K562 (cell line): ENCODE results near the gene FRRS1L. TPM values are rescaled to one million over a fixed set of nuclear protein-coding genes. Genes with fewer than 3 reads are reported as not detected.

Experiments
- FOXP1 ChIP-seq: sonication (generic); formaldehyde crosslinking; IDR thresholded peaks from 2 replicates; pipeline ENCODE4 v1.8.0; 2022; ENCODE audit warnings: mild to moderate bottlenecking, missing genetic modification reagents
- NR2C1 ChIP-seq, 2 experiments: fragments of 450-650 bp; IDR thresholded peaks; 2 replicates each; pipeline ENCODE4 v1.6.1; 2017; ENCODE audit warnings: mild to moderate bottlenecking in 2 of 2, antibody characterized with exemption in 1 of 2, inconsistent platforms in 1 of 2, missing compliant biosample characterization in 1 of 2, missing genetic modification characterization in 1 of 2
- PHF8 ChIP-seq: fragments of 200-600 bp; sonication (generic); IDR thresholded peaks from 2 replicates; pipeline ENCODE4 v1.6.1; 2012; ENCODE audit warnings: mixed run types, mild to moderate bottlenecking, inconsistent platforms, low read length, moderate library complexity, borderline replicate concordance
- PRPF4 ChIP-seq: fragments of 200-400 bp; formaldehyde crosslinking; IDR thresholded peaks from one replicate; pipeline ENCODE4 v1.6.1; 2017; ENCODE audit warnings: low read length, low read depth, mild to moderate bottlenecking; ENCODE audit not compliant: insufficient read depth, poor library complexity, severe bottlenecking
- TEAD1 ChIP-seq, 2 experiments: fragments of 450-650 bp in 1 of 2; sonication (generic) in 1 of 2; formaldehyde crosslinking; IDR thresholded peaks; 2 replicates each; pipeline versions ENCODE4 v1.4.0 to v1.8.0; 2020 to 2022; ENCODE audit warnings: mild to moderate bottlenecking in 2 of 2, missing genetic modification reagents in 1 of 2
- ZFP1 ChIP-seq: fragments of 450-650 bp; formaldehyde crosslinking; IDR thresholded peaks from 2 replicates; pipeline ENCODE4 v1.4.0; 2020; ENCODE audit warnings: mild to moderate bottlenecking, mixed read lengths
- ZNF165 ChIP-seq: fragments of 250-450 bp; sonication (Bioruptor Pico); IDR thresholded peaks from 2 replicates; pipeline ENCODE4 v1.4.0; 2020; ENCODE audit warnings: borderline replicate concordance
- ZNF561 ChIP-seq: fragments of 450-650 bp; formaldehyde crosslinking; conservative IDR thresholded peaks from 2 replicates; pipeline ENCODE4 v1.4.0; 2020; ENCODE audit warnings: mild to moderate bottlenecking, moderate library complexity
- ZNF79 ChIP-seq: fragments of 250-450 bp; sonication (Bioruptor Pico); IDR thresholded peaks from 2 replicates; pipeline ENCODE4 v1.4.0; 2020; ENCODE audit warnings: low read depth, mild to moderate bottlenecking, moderate library complexity
- ZZZ3 ChIP-seq: fragments of 450-650 bp; IDR thresholded peaks from 2 replicates; pipeline ENCODE4 v1.6.1; 2016; ENCODE audit warnings: antibody characterized with exemption, mild to moderate bottlenecking, moderate library complexity
- polyA plus RNA-seq, 8 experiments: library from polyadenylated mRNA; depleted of rRNA in 4 of 8; stranded (reverse) in 5 of 8; unstranded in 3 of 8; fragments of >200 nt; fragmentation: Nextera tagmentation in 2 of 8; fragmentation: Illumina TruSeq in 1 of 8; extraction: Ambion mirVana in 2 of 8; extraction: Trizol in 1 of 8; gene quantifications; 2 replicates each; pipeline versions ENCODE4 v1.2.1 to v1.2.3, GENCODE V29; 2011 to 2014; ENCODE audit warnings: inconsistent platforms in 1 of 8, missing spikeins in 1 of 8
- total RNA-seq, 7 experiments: library from RNA; depleted of rRNA in 6 of 7; stranded (reverse); fragments of >200 nt in 6 of 7; fragmentation: Illumina TruSeq in 2 of 7; extraction: Trizol in 2 of 7; gene quantifications; 2 replicates each; pipeline versions ENCODE4 v1.2.1 to v1.2.3, GENCODE V29; 2011 to 2021; ENCODE audit warnings: low replicate concordance in 1 of 7
- TF ChIP-seq, protein P1 (sequence below), 2 experiments: fragments of 450-650 bp in 1 of 2; IDR thresholded peaks; 2 replicates each; pipeline ENCODE4 v1.6.1; 2011 to 2017; ENCODE audit warnings: low read depth in 2 of 2, antibody characterized with exemption in 1 of 2, borderline replicate concordance in 1 of 2, low read length in 1 of 2, mild to moderate bottlenecking in 1 of 2, mixed read lengths in 1 of 2; ENCODE audit not compliant: control insufficient read depth in 1 of 2
- TF ChIP-seq, protein P2 (sequence below): IDR thresholded peaks from 2 replicates; pipeline ENCODE4 v1.6.1; 2011; ENCODE audit warnings: borderline replicate concordance, low read depth, mild to moderate bottlenecking, moderate library complexity, low read length; ENCODE audit not compliant: insufficient read depth, poor library complexity, severe bottlenecking
- TF ChIP-seq, protein P3 (sequence below): fragments of 450-650 bp; IDR thresholded peaks from 2 replicates; pipeline ENCODE4 v1.6.1; 2016; ENCODE audit warnings: antibody characterized with exemption
- TF ChIP-seq, protein P4 (sequence below): fragments of 250-450 bp; sonication (Bioruptor Pico); IDR thresholded peaks from 2 replicates; pipeline ENCODE4 v1.4.0; 2020; ENCODE audit warnings: mild to moderate bottlenecking, moderate library complexity, borderline replicate concordance

The FRRS1L gene
- total and polyA plus RNA-seq, 9 of the 15 experiments (the other 6 are each of a cell fraction or from before 2014, with no cell fraction given): under 0.01 to 0.04 (median 0.03) TPM; not detected in 5

DNA sequence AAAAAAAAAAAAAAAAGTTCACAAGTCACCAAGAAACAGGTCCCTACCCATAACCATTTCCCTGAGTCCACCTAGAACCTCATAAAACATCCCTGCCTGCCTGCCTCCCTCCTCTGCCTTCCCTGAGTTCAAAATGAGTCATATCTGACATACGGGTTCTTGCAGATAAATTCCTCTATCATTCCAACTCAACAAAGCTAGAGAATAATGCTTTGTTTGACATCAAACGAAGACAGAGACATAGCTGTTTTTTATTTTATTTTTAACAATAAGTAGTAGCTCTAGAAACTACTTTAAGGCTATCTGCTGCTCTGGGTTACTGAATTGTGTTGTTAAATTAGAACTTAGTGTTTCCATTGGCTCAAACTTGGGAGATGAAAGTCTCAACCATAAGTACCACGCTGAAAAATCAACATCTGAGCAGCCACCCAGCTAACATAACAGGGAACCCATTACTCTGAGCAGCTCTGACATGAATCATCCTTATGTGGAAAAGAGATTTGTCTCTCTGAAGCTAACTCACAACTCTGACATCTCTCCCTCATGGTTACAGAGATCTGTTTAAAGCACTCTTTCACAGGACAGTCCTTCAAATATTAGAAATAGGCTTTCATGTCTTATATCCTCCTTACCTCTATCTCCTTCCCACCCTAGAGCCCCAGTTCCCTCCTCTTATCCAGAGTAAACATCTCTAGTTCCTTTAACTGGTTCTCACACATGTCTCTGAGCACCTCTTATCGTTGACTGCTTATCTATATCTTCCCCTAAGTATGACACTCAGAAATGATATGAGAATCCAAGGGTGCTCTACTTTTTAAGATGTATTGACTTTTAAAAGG, 59.4 kb downstream of the FRRS1L start (continued):
- no peak for TF ChIP-seq PHF8
- no peak for TF ChIP-seq FOXP1 (CRISPR knock-in tag)
- TF ChIP-seq, protein P1, sequence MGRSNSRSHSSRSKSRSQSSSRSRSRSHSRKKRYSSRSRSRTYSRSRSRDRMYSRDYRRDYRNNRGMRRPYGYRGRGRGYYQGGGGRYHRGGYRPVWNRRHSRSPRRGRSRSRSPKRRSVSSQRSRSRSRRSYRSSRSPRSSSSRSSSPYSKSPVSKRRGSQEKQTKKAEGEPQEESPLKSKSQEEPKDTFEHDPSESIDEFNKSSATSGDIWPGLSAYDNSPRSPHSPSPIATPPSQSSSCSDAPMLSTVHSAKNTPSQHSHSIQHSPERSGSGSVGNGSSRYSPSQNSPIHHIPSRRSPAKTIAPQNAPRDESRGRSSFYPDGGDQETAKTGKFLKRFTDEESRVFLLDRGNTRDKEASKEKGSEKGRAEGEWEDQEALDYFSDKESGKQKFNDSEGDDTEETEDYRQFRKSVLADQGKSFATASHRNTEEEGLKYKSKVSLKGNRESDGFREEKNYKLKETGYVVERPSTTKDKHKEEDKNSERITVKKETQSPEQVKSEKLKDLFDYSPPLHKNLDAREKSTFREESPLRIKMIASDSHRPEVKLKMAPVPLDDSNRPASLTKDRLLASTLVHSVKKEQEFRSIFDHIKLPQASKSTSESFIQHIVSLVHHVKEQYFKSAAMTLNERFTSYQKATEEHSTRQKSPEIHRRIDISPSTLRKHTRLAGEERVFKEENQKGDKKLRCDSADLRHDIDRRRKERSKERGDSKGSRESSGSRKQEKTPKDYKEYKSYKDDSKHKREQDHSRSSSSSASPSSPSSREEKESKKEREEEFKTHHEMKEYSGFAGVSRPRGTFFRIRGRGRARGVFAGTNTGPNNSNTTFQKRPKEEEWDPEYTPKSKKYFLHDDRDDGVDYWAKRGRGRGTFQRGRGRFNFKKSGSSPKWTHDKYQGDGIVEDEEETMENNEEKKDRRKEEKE (IDR thresholded peaks at IDR 0.05; ENCODE audit: borderline replicate concordance in 1 of 2, control insufficient read depth in 1 of 2, low read depth in 2 of 2, low read length in 1 of 2): no peak
- TF ChIP-seq, protein P2, sequence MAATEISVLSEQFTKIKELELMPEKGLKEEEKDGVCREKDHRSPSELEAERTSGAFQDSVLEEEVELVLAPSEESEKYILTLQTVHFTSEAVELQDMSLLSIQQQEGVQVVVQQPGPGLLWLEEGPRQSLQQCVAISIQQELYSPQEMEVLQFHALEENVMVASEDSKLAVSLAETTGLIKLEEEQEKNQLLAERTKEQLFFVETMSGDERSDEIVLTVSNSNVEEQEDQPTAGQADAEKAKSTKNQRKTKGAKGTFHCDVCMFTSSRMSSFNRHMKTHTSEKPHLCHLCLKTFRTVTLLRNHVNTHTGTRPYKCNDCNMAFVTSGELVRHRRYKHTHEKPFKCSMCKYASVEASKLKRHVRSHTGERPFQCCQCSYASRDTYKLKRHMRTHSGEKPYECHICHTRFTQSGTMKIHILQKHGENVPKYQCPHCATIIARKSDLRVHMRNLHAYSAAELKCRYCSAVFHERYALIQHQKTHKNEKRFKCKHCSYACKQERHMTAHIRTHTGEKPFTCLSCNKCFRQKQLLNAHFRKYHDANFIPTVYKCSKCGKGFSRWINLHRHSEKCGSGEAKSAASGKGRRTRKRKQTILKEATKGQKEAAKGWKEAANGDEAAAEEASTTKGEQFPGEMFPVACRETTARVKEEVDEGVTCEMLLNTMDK: no peak
- peak in 1 of 2 experiments; percentile 42; a peak in 1 of 4 replicates for TF ChIP-seq TEAD1 (CRISPR knock-in tag; IDR thresholded peaks at IDR 0.05)
- TF ChIP-seq, protein P3, sequence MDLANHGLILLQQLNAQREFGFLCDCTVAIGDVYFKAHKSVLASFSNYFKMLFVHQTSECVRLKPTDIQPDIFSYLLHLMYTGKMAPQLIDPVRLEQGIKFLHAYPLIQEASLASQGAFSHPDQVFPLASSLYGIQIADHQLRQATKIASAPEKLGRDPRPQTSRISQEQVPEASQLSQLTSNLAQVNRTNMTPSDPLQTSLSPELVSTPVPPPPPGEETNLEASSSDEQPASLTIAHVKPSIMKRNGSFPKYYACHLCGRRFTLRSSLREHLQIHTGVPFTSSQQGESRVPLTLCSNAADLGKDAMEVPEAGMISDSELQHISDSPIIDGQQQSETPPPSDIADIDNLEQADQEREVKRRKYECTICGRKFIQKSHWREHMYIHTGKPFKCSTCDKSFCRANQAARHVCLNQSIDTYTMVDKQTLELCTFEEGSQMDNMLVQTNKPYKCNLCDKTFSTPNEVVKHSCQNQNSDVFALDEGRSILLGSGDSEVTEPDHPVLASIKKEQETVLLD: peak; percentile 75; the same call in 1 of the 2 replicates
- TF ChIP-seq ZNF561 (CRISPR knock-in tag): no peak
- no peak for TF ChIP-seq PRPF4
- TF ChIP-seq ZNF79 (CRISPR knock-in tag): no peak
- TF ChIP-seq NR2C1 (IDR thresholded peaks at IDR 0.05): no peak
- TF ChIP-seq NR2C1 (tag; IDR thresholded peaks at IDR 0.05): no peak
- TF ChIP-seq ZNF165: no peak
- TF ChIP-seq, protein P4, sequence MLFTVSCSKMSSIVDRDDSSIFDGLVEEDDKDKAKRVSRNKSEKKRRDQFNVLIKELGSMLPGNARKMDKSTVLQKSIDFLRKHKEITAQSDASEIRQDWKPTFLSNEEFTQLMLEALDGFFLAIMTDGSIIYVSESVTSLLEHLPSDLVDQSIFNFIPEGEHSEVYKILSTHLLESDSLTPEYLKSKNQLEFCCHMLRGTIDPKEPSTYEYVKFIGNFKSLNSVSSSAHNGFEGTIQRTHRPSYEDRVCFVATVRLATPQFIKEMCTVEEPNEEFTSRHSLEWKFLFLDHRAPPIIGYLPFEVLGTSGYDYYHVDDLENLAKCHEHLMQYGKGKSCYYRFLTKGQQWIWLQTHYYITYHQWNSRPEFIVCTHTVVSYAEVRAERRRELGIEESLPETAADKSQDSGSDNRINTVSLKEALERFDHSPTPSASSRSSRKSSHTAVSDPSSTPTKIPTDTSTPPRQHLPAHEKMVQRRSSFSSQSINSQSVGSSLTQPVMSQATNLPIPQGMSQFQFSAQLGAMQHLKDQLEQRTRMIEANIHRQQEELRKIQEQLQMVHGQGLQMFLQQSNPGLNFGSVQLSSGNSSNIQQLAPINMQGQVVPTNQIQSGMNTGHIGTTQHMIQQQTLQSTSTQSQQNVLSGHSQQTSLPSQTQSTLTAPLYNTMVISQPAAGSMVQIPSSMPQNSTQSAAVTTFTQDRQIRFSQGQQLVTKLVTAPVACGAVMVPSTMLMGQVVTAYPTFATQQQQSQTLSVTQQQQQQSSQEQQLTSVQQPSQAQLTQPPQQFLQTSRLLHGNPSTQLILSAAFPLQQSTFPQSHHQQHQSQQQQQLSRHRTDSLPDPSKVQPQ (CRISPR knock-in tag): no peak
- no peak for TF ChIP-seq ZFP1 (CRISPR knock-in tag)
- no peak for TF ChIP-seq ZZZ3
